Measurements from ENCODE around the gene TSEN34. TPM values are rescaled to one million over a fixed set of nuclear protein-coding genes. Genes with fewer than 3 reads are reported as not detected.
"Not testable (repeated sequence)": the region's sequence is repeated elsewhere in the genome, so short reads cannot be mapped to it uniquely, and the experiment has no call there.

The TSEN34 gene
- polyA plus RNA-seq, 4 donors: 32.7 to 57.8 (median 44.8) TPM

- Histone ChIP-seq H3K27me3 (ENCODE audit: control insufficient read depth in 3 of 3, insufficient read depth in 3 of 3, low read length in 3 of 3) (no peaks in the 10 kb centered on the region), H3K9me3 (ENCODE audit: control insufficient read depth in 2 of 2, insufficient read depth in 1 of 2, low read depth in 1 of 2, low read length in 1 of 2) (no peaks in the 10 kb centered on the region), H3K36me3 (ENCODE audit: control insufficient read depth in 3 of 3, insufficient read depth in 2 of 3, low read depth in 1 of 3, low read length in 3 of 3) (peaks cover 0 to 20% (median 0%) of the 10 kb centered on the region in 3 donors), H3K4me1 (ENCODE audit: control insufficient read depth in 3 of 3, insufficient read depth in 2 of 3, low read depth in 1 of 3, low read length in 2 of 3) (peaks cover 2 to 48% (median 14%) of the 10 kb centered on the region in 3 donors), H3K27ac (ENCODE audit: low read depth in 1 of 3, low read length in 2 of 3) (no peak overlapping the region), H3K4me3 (ENCODE audit: low read depth in 1 of 3, low read length in 3 of 3) (no peak overlapping the region)
- FAIRE-seq (no peak), DNase-seq (peak; percentile 81 to 89)
- 12 to 16% (median 12%) methylated on average over 37 of the region's 37 CpGs for WGBS, 3 donors
These were observed 26.6 kb upstream of the TSEN34 start for GRCh38 chr19:54164369-54165068.

DNA sequence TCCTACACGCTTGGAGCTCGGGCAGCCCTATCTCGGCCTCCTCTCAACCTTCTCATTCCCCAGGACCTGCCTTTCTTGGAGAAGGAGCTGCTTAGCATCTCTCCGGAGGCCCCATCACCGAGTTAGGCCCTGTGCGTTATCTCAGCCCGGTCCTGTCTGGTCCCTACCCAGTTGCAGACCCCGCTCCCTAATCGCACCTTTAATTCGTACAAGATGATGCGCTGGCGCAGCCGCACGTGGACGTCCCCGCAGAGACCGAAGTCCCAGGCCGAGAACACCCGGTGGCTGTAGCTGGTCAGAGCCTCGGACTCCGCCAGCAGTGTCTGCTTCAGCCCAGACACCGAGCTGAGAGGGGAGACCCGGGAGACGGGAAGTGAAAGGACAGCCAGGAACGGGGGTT lies 25.9 kb upstream of the TSEN34 start:
- WGBS, 3 donors: 45 to 87% (median 55%) methylated on average over 25 of the region's 25 CpGs
- Histone ChIP-seq H3K27me3 (ENCODE audit: control insufficient read depth in 3 of 3, insufficient read depth in 3 of 3, low read length in 3 of 3) (no peaks in the 10 kb centered on the region), H3K36me3 (ENCODE audit: control insufficient read depth in 3 of 3, insufficient read depth in 2 of 3, low read depth in 1 of 3, low read length in 3 of 3) (peaks cover 0 to 25% (median 0%) of the 10 kb centered on the region in 3 donors), H3K4me1 (ENCODE audit: control insufficient read depth in 3 of 3, insufficient read depth in 2 of 3, low read depth in 1 of 3, low read length in 2 of 3) (peaks cover 2 to 45% (median 14%) of the 10 kb centered on the region in 3 donors), H3K4me3 (ENCODE audit: low read depth in 1 of 3, low read length in 3 of 3) (no peak overlapping the region), H3K27ac (ENCODE audit: low read depth in 1 of 3, low read length in 2 of 3) (no peak overlapping the region), H3K9me3 (ENCODE audit: control insufficient read depth in 2 of 2, insufficient read depth in 1 of 2, low read depth in 1 of 2, low read length in 1 of 2) (no peaks in the 10 kb centered on the region)
- FAIRE-seq (no peak), DNase-seq (no peak)

DNA sequence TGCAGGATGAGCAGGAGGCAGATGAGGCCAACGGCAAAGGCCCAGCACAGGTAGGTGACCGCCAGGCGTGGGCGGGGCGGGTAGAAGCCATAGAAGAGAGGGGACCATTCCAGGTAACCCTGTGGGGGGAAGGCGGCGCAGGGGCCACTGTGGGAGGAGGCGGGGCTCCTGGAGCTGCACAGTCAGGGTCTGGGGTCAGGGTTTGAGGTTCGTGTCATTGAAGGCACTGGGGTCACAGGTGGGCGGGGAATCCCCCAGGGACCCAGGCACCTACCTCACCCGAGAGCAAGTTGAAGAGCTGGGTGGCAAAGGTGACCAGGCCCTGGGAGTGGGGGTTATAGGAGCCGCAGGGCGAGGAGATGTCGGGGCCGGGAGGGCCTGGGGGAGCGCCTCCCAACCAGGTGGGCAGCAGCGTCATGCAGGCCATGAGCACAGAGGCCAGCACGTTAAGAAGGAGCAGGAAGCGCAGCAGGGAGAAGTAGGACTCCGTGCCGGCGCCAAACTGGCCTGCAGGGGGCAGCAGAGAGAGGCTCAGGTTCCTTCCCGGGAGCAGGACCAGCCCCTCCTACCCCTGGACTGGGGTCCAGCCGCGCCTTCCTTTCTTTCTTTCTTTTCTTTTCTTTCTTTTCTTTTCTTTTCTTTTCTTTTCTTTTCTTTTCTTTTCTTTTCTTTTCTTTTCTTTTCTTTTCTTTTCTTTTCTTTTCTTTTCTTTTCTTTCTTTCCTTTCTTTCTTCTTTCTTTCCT lies 22.8 kb upstream of the TSEN34 start:
- WGBS, 3 donors: 27 to 30% (median 28%) methylated on average over 25 of the region's 25 CpGs
- no peaks in the 10 kb centered on the region for H3K27me3 ChIP-seq (ENCODE audit: control insufficient read depth in 3 of 3, insufficient read depth in 3 of 3, low read length in 3 of 3)
- H3K36me3 ChIP-seq (ENCODE audit: control insufficient read depth in 3 of 3, insufficient read depth in 2 of 3, low read depth in 1 of 3, low read length in 3 of 3): peaks cover 0 to 36% (median 0%) of the 10 kb centered on the region in 3 donors
- FAIRE-seq (no peak), DNase-seq (peak; percentile 87 to 95)
- peaks cover 0 to 24% (median 2%) of the 10 kb centered on the region in 3 donors for H3K4me1 ChIP-seq (ENCODE audit: control insufficient read depth in 3 of 3, insufficient read depth in 2 of 3, low read depth in 1 of 3, low read length in 2 of 3)
- H3K9me3 ChIP-seq (ENCODE audit: control insufficient read depth in 2 of 2, insufficient read depth in 1 of 2, low read depth in 1 of 2, low read length in 1 of 2): no peaks in the 10 kb centered on the region
- H3K27ac ChIP-seq (ENCODE audit: low read depth in 1 of 3, low read length in 2 of 3): no peak overlapping the region
- H3K4me3 ChIP-seq (ENCODE audit: low read depth in 1 of 3, low read length in 3 of 3): no peak overlapping the region

- Histone ChIP-seq H3K27me3 (ENCODE audit: control insufficient read depth in 3 of 3, insufficient read depth in 3 of 3, low read length in 3 of 3) (no peaks in the 10 kb centered on the region), H3K27ac (ENCODE audit: low read depth in 1 of 3, low read length in 2 of 3) (no peak overlapping the region), H3K4me3 (ENCODE audit: low read depth in 1 of 3, low read length in 3 of 3) (no peak overlapping the region), H3K4me1 (ENCODE audit: control insufficient read depth in 3 of 3, insufficient read depth in 2 of 3, low read depth in 1 of 3, low read length in 2 of 3) (peaks cover 0 to 22% (median 2%) of the 10 kb centered on the region in 3 donors), H3K36me3 (ENCODE audit: control insufficient read depth in 3 of 3, insufficient read depth in 2 of 3, low read depth in 1 of 3, low read length in 3 of 3) (peaks cover 0 to 38% (median 0%) of the 10 kb centered on the region in 3 donors), H3K9me3 (ENCODE audit: control insufficient read depth in 2 of 2, insufficient read depth in 1 of 2, low read depth in 1 of 2, low read length in 1 of 2) (no peaks in the 10 kb centered on the region)
- 86 to 89% (median 87%) methylated on average over 21 of the region's 21 CpGs for WGBS, 3 donors
- DNase-seq: no peak
- no peak for FAIRE-seq
These were observed 21.9 kb upstream of the TSEN34 start for GRCh38 chr19:54169149-54169740.

GRCh38 chr19:54171736-54172431 lies 19.2 kb upstream of the TSEN34 start:
- Histone ChIP-seq H3K4me3 (ENCODE audit: low read depth in 1 of 3, low read length in 3 of 3) (peak overlapping the region in 2 of 3 donors; percentile 55 to 58), H3K27ac (ENCODE audit: low read depth in 1 of 3, low read length in 2 of 3) (peak overlapping the region in 1 of 3 donors; percentile 84), H3K36me3 (ENCODE audit: control insufficient read depth in 3 of 3, insufficient read depth in 2 of 3, low read depth in 1 of 3, low read length in 3 of 3) (peaks cover 0 to 48% (median 0%) of the 10 kb centered on the region in 3 donors)
- not testable (repeated sequence) for FAIRE-seq; DNase-seq; H3K4me1 ChIP-seq (ENCODE audit: control insufficient read depth in 3 of 3, insufficient read depth in 2 of 3, low read depth in 1 of 3, low read length in 2 of 3); H3K27me3 ChIP-seq (ENCODE audit: control insufficient read depth in 3 of 3, insufficient read depth in 3 of 3, low read length in 3 of 3); H3K9me3 ChIP-seq (ENCODE audit: control insufficient read depth in 2 of 2, insufficient read depth in 1 of 2, low read depth in 1 of 2, low read length in 1 of 2)
- WGBS, 3 donors: 52 to 71% (median 64%) methylated on average over 9 to 20 of the region's 23 CpGs

DNA sequence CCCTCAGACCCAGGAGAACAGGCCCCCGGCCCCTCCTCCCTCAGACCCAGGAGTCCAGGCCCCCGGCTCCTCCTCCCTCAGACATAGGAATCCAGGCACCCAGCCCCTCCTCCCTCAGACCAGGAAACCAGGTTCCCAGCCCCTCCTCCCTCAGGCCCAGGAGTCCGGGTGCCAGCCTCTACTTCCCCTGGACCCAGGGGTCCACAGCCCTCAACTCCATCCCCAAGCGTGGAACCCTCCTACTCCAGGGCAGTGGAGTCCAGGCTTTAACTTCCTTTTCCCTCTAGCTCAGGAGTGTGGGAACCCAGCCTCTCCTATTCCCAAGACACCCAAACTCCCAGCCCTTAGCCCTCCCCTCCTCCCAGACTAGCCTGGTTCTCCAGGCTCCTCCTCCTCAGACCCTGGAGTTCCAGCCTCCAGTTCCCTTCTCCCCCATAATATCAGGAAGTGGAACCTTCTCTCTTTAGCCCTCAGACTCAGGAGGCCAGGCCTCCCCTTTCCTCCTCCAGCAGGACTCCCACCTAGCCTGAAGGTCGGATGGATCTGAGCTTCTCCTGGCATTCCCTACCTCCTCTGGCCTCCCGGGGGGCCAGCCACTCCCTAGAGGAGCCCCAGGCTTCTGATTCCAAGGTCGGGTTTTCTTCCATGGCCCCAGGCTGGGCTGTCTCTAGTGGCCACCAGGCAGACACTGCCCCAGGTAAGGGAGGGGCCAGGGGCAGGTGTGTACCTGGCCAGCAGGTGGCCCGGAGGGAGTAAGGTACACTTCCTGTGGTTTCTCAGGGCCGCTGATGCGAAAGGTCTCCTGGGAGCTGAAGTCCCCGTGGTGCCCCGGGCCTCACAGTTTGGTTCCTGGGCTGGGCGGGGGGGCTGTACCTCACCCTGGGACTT lies 18.4 kb upstream of the TSEN34 start, which contains the start of gene TMC4:
TMC4 (minus strand) TSS at position 690 of the 888 bp plus-strand sequence; CDS start at position 647, 43 bp downstream.
- DNase-seq: peak; percentile 90 to 94
- WGBS, 3 donors: 1 to 13% (median 10%) methylated on average over 12 to 13 of the region's 13 CpGs
- FAIRE-seq: no peak
- peak within 1 kb of the TSS; percentile 68 to 85 (median 84) for H3K27ac ChIP-seq (ENCODE audit: low read depth in 1 of 3, low read length in 2 of 3)
- H3K27me3 ChIP-seq (ENCODE audit: control insufficient read depth in 3 of 3, insufficient read depth in 3 of 3, low read length in 3 of 3): no peaks in the 10 kb centered on the region
- H3K9me3 ChIP-seq (ENCODE audit: control insufficient read depth in 2 of 2, insufficient read depth in 1 of 2, low read depth in 1 of 2, low read length in 1 of 2): no peaks in the 10 kb centered on the region
- peaks cover 0 to 52% (median 0%) of the 10 kb centered on the region in 3 donors for H3K36me3 ChIP-seq (ENCODE audit: control insufficient read depth in 3 of 3, insufficient read depth in 2 of 3, low read depth in 1 of 3, low read length in 3 of 3)
- H3K4me3 ChIP-seq (ENCODE audit: low read depth in 1 of 3, low read length in 3 of 3): peak within 1 kb of the TSS in 2 of 3 donors; percentile 55 to 58
- peaks cover 0 to 9% (median 0%) of the 10 kb centered on the region in 3 donors for H3K4me1 ChIP-seq (ENCODE audit: control insufficient read depth in 3 of 3, insufficient read depth in 2 of 3, low read depth in 1 of 3, low read length in 2 of 3)

DNA sequence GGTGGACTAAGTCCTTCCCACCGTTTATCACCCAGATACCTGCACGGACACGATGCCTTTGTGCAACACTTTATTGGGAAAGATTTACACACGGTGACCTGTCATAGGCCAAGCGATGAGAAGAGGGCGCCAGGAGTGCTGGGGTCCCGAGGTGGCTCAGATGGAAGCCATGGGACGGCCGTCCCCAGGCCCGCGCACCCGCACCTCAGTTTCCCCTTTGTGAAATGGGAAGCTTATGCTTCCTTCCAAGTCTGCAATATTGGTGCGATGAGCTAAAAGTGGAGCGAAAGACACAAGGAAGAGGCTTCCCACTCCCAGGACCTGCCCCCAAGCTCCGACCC lies 17.8 kb upstream of the TSEN34 start:
- WGBS, 3 donors: 33 to 42% (median 40%) methylated on average over 15 of the region's 15 CpGs
- H3K4me1 ChIP-seq (ENCODE audit: control insufficient read depth in 3 of 3, insufficient read depth in 2 of 3, low read depth in 1 of 3, low read length in 2 of 3): peaks cover 0 to 7% (median 0%) of the 10 kb centered on the region in 3 donors
- no peaks in the 10 kb centered on the region for H3K9me3 ChIP-seq (ENCODE audit: control insufficient read depth in 2 of 2, insufficient read depth in 1 of 2, low read depth in 1 of 2, low read length in 1 of 2)
- no peaks in the 10 kb centered on the region for H3K27me3 ChIP-seq (ENCODE audit: control insufficient read depth in 3 of 3, insufficient read depth in 3 of 3, low read length in 3 of 3)
- H3K4me3 ChIP-seq (ENCODE audit: low read depth in 1 of 3, low read length in 3 of 3): peak overlapping the region in 1 of 3 donors; percentile 58
- peak overlapping the region in 1 of 3 donors; percentile 27 for H3K27ac ChIP-seq (ENCODE audit: low read depth in 1 of 3, low read length in 2 of 3)
- no peak for DNase-seq
- peaks cover 0 to 52% (median under 1%) of the 10 kb centered on the region in 3 donors for H3K36me3 ChIP-seq (ENCODE audit: control insufficient read depth in 3 of 3, insufficient read depth in 2 of 3, low read depth in 1 of 3, low read length in 3 of 3)
- no peak for FAIRE-seq

All from small intestine (tissue), 7 donors.